Liver (tissue), 9 donors: Measurements from ENCODE around the gene TXK. TPM values are rescaled to one million over a fixed set of nuclear protein-coding genes. Genes with fewer than 3 reads are reported as not detected.

ENCODE experiments used
- DNase-seq: peaks from one replicate; pipeline ENCODE4 v3.0.0-alpha.2; 2017; ENCODE audit warnings: low spot score
- H3K27ac ChIP-seq, 2 donors: one replicate each; pipeline ENCODE4 v1.7.0; 2013; ENCODE audit warnings: inconsistent platforms in 2 of 2, low read length in 2 of 2, control low read depth in 1 of 2, low read depth in 1 of 2, mild to moderate bottlenecking in 1 of 2
- H3K27me3 ChIP-seq, 4 donors: one replicate each; pipeline versions ENCODE4 v1.6.1 to v1.7.0; 2013; ENCODE audit warnings: low read length in 3 of 4, inconsistent platforms in 1 of 4, mild to moderate bottlenecking in 1 of 4, moderate library complexity in 1 of 4; ENCODE audit not compliant: control insufficient read depth in 4 of 4, insufficient read depth in 4 of 4
- H3K36me3 ChIP-seq, 4 donors: one replicate each; pipeline versions ENCODE4 v1.6.1 to v1.7.0; 2013; ENCODE audit warnings: low read length in 3 of 4, mild to moderate bottlenecking in 3 of 4, low read depth in 1 of 4, moderate library complexity in 1 of 4; ENCODE audit not compliant: control insufficient read depth in 4 of 4, insufficient read depth in 3 of 4
- H3K4me1 ChIP-seq, 4 donors: one replicate each; pipeline versions ENCODE4 v1.6.1 to v1.7.0; 2013; ENCODE audit warnings: low read length in 3 of 4, mild to moderate bottlenecking in 3 of 4, moderate library complexity in 1 of 4; ENCODE audit not compliant: control insufficient read depth in 4 of 4, insufficient read depth in 4 of 4
- H3K4me3 ChIP-seq, 3 donors: one replicate each; pipeline versions ENCODE4 v1.6.1 to v1.7.0; 2013; ENCODE audit warnings: low read length in 3 of 3, control low read depth in 1 of 3, low read depth in 1 of 3, mild to moderate bottlenecking in 1 of 3
- H3K9ac ChIP-seq, 2 donors: one replicate each; pipeline ENCODE4 v1.7.0; 2013; ENCODE audit warnings: low read length in 2 of 2, mild to moderate bottlenecking in 2 of 2, moderate library complexity in 2 of 2, control low read depth in 1 of 2, low read depth in 1 of 2
- H3K9me3 ChIP-seq, 4 donors: one replicate each; pipeline versions ENCODE4 v1.6.1 to v1.7.0; 2013; ENCODE audit warnings: low read length in 3 of 4; ENCODE audit not compliant: control insufficient read depth in 4 of 4
- ATF3 ChIP-seq: IDR thresholded peaks from 2 replicates; pipeline ENCODE4 v1.6.1; 2016; ENCODE audit warnings: antibody characterized with exemption
- CTCF ChIP-seq: fragments of 150-350 bp; IDR thresholded peaks from 2 replicates; pipeline ENCODE4 v1.5.1; 2017; ENCODE audit warnings: improper control_type of control experiment, low read depth, low read length; ENCODE audit not compliant: missing input control
- EGR1 ChIP-seq, 2 donors: IDR thresholded peaks; 2 replicates each; pipeline ENCODE4 v1.6.1; 2016 to 2018; ENCODE audit warnings: antibody characterized with exemption in 2 of 2, low read depth in 2 of 2
- GABPA ChIP-seq, 2 donors: IDR thresholded peaks in 1 of 2; conservative IDR thresholded peaks in 1 of 2; 2 replicates each; pipeline ENCODE4 v1.6.1; 2016; ENCODE audit warnings: antibody characterized with exemption in 2 of 2, mild to moderate bottlenecking in 1 of 2, moderate library complexity in 1 of 2
- HNF4A ChIP-seq, 2 donors: conservative IDR thresholded peaks; 2 replicates each; pipeline ENCODE4 v1.6.1; 2016; ENCODE audit warnings: antibody characterized with exemption in 2 of 2, mild to moderate bottlenecking in 2 of 2
- HNF4G ChIP-seq: IDR thresholded peaks from 2 replicates; pipeline ENCODE4 v1.6.1; 2016; ENCODE audit warnings: antibody characterized with exemption
- JUND ChIP-seq, 2 donors: IDR thresholded peaks; 2 replicates each; pipeline ENCODE4 v1.6.1; 2016; ENCODE audit warnings: antibody characterized with exemption in 2 of 2
- NR2F2 ChIP-seq: IDR thresholded peaks from 2 replicates; pipeline ENCODE4 v1.6.1; 2016; ENCODE audit warnings: antibody characterized with exemption
- RAD21 ChIP-seq, 2 donors: IDR thresholded peaks; 2 replicates each; pipeline ENCODE4 v1.6.1; 2016; ENCODE audit warnings: antibody characterized with exemption in 2 of 2, mild to moderate bottlenecking in 2 of 2
- REST ChIP-seq: IDR thresholded peaks from 2 replicates; pipeline ENCODE4 v1.6.1; 2016; ENCODE audit warnings: antibody characterized with exemption, mild to moderate bottlenecking
- RXRA ChIP-seq, 2 donors: IDR thresholded peaks; 2 replicates each; pipeline ENCODE4 v1.6.1; 2017 to 2018; ENCODE audit warnings: antibody characterized with exemption in 2 of 2, mild to moderate bottlenecking in 1 of 2
- SP1 ChIP-seq: IDR thresholded peaks from 2 replicates; pipeline ENCODE4 v1.6.1; 2018; ENCODE audit warnings: antibody characterized with exemption, mild to moderate bottlenecking
- YY1 ChIP-seq: IDR thresholded peaks from 2 replicates; pipeline ENCODE4 v1.6.1; 2016; ENCODE audit warnings: antibody characterized with exemption, mild to moderate bottlenecking
- ZBTB33 ChIP-seq: IDR thresholded peaks from 2 replicates; pipeline ENCODE4 v1.6.1; 2016; ENCODE audit warnings: antibody characterized with exemption
- WGBS: extraction: QIAGEN DNeasy Blood & Tissue Kit; methylation state at CpG from one replicate; pipeline ENCODE4 v1.1.7; 2013; 5-methylcytosine and 5-hydroxymethylcytosine counted together
- polyA plus RNA-seq, 2 donors: library from polyadenylated mRNA; stranded (reverse) in 1 of 2; unstranded in 1 of 2; fragments of 200-250 nt in 1 of 2; fragments of >200 nt in 1 of 2; fragmentation: Nextera tagmentation in 1 of 2; extraction: Ambion mirVana in 1 of 2; gene quantifications; one replicate each; pipeline versions ENCODE4 v1.2.1 to v1.2.3, GENCODE V29; 2013 to 2015
- total RNA-seq, 2 donors: library from RNA; depleted of rRNA; stranded (reverse); fragments of >200 nt; gene quantifications; one replicate each; pipeline ENCODE4 v1.2.3, GENCODE V29; 2014
- donor health status: healthy.
- donor health status: healthy.
- donor health status: healthy.
- donor health status: healthy.
- donor health status: healthy.

TXK gene
- total and polyA plus RNA-seq, 4 donors: 0.43 to 4.9 (median 1.4) TPM

- H3K27ac ChIP-seq: no peak overlapping the region
- H3K4me1 ChIP-seq: peaks cover 0 to 8% (median 4%) of the 10 kb centered on the region in 4 donors
- no peak for DNase-seq
- 88% methylated on average over 4 of the region's 4 CpGs for WGBS
- H3K9me3 ChIP-seq: no peaks in the 10 kb centered on the region
- peaks cover 0 to 16% (median 6%) of the 10 kb centered on the region in 4 donors for H3K36me3 ChIP-seq
- H3K27me3 ChIP-seq: no peaks in the 10 kb centered on the region
- no peak for TF ChIP-seq RAD21 (IDR thresholded peaks at IDR 0.05)
- TF ChIP-seq ZBTB33: no peak
- TF ChIP-seq NR2F2: no peak
- no peak for TF ChIP-seq HNF4A (conservative IDR thresholded peaks at IDR 0.05)
- TF ChIP-seq HNF4G: no peak
- no peak for TF ChIP-seq REST
- no peak for TF ChIP-seq EGR1 (IDR thresholded peaks at IDR 0.05; ENCODE audit: low read depth in 2 of 2)
- TF ChIP-seq ATF3: no peak
- TF ChIP-seq CTCF: no peak
- TF ChIP-seq YY1: no peak
- no peak for TF ChIP-seq SP1
- TF ChIP-seq RXRA (IDR thresholded peaks at IDR 0.05): no peak
- TF ChIP-seq JUND (IDR thresholded peaks at IDR 0.05): no peak
- no peak for TF ChIP-seq GABPA (IDR thresholded peaks at IDR 0.05 in 1 of 2, conservative IDR thresholded peaks at IDR 0.05 in 1 of 2)
- no peak overlapping the region for H3K4me3 ChIP-seq
- H3K9ac ChIP-seq: no peak overlapping the region
Measured at GRCh38 chr4:48131736-48132135, 2.3 kb downstream of the TXK start.

- WGBS: 96% methylated on average over 7 of the region's 7 CpGs
- Histone ChIP-seq H3K36me3 (peaks cover 0 to 3% (median 0%) of the 10 kb centered on the region in 4 donors), H3K9ac (no peak overlapping the region), H3K27ac (no peak overlapping the region), H3K27me3 (no peaks in the 10 kb centered on the region), H3K9me3 (no peaks in the 10 kb centered on the region), H3K4me3 (no peak overlapping the region), H3K4me1 (peaks cover 0 to 8% (median 4%) of the 10 kb centered on the region in 4 donors)
- no peak for TF ChIP-seq ZBTB33
- TF ChIP-seq REST: no peak
- no peak for TF ChIP-seq RAD21 (IDR thresholded peaks at IDR 0.05)
- no peak for TF ChIP-seq HNF4A (conservative IDR thresholded peaks at IDR 0.05)
- no peak for TF ChIP-seq NR2F2
- DNase-seq: no peak
Measured at GRCh38 chr4:48130100-48130499, 4.0 kb downstream of the TXK start.
